Lung (tissue), 12 donors: Measurements from ENCODE around the gene PRICKLE1. TPM values are rescaled to one million over a fixed set of nuclear protein-coding genes. Genes with fewer than 3 reads are reported as not detected.

Experiments used
- ATAC-seq: fragments of 200-7000 bp; cut with Tn5 transposase; one replicate; pipeline ENCODE4 v1.9.1; 2020; ENCODE audit warnings: moderate number of reproducible peaks; ENCODE audit not compliant: insufficient read depth, low FRiP score
- DNase-seq, 3 donors: peaks; one replicate each; pipeline ENCODE4 v3.0.0-alpha.2; 2013 to 2017
- H3K27ac ChIP-seq, 2 donors: one replicate each; pipeline ENCODE4 v1.5.1; 2013; ENCODE audit warnings: mild to moderate bottlenecking in 2 of 2, moderate library complexity in 2 of 2, control low read depth in 1 of 2, inconsistent platforms in 1 of 2, low read depth in 1 of 2, low read length in 1 of 2
- H3K27me3 ChIP-seq, 3 donors: one replicate each; pipeline ENCODE4 v1.5.1; 2013; ENCODE audit warnings: low read length in 2 of 3; ENCODE audit not compliant: control insufficient read depth in 3 of 3, insufficient read depth in 3 of 3
- H3K36me3 ChIP-seq, 4 donors: one replicate each; pipeline ENCODE4 v1.5.1; 2013; ENCODE audit warnings: low read length in 4 of 4, mild to moderate bottlenecking in 1 of 4, moderate library complexity in 1 of 4; ENCODE audit not compliant: control insufficient read depth in 4 of 4, insufficient read depth in 4 of 4
- H3K4me1 ChIP-seq, 5 donors: one replicate each; pipeline ENCODE4 v1.5.1; 2013; ENCODE audit warnings: low read length in 5 of 5, mild to moderate bottlenecking in 2 of 5, moderate library complexity in 1 of 5; ENCODE audit not compliant: control insufficient read depth in 5 of 5, insufficient read depth in 5 of 5
- H3K4me3 ChIP-seq: one replicate; pipeline ENCODE4 v1.5.1; 2013; ENCODE audit warnings: mild to moderate bottlenecking, control low read depth, moderate library complexity
- H3K9ac ChIP-seq, 2 donors: one replicate each; pipeline ENCODE4 v1.5.1; 2013; ENCODE audit warnings: low read length in 2 of 2, control low read depth in 1 of 2; ENCODE audit not compliant: insufficient read depth in 1 of 2
- H3K9me3 ChIP-seq, 4 donors: one replicate each; pipeline ENCODE4 v1.5.1; 2013; ENCODE audit warnings: low read length in 3 of 4, mild to moderate bottlenecking in 1 of 4, moderate library complexity in 1 of 4; ENCODE audit not compliant: control insufficient read depth in 4 of 4, insufficient read depth in 3 of 4
- CTCF ChIP-seq: IDR thresholded peaks from 2 replicates; pipeline ENCODE4 v1.5.1; 2012; ENCODE audit warnings: mild to moderate bottlenecking; ENCODE audit errors: control extremely low read depth, extremely low read depth
- WGBS, 2 donors: extraction: QIAGEN DNeasy Blood & Tissue Kit; methylation state at CpG; one replicate each; pipeline ENCODE4 v1.1.7; 2013; 5-methylcytosine and 5-hydroxymethylcytosine counted together
- polyA plus RNA-seq, 2 donors: library from polyadenylated mRNA; stranded (reverse); fragments of 200-250 nt; gene quantifications; one replicate each; pipeline ENCODE4 v1.2.1, GENCODE V29; 2013
- total RNA-seq, 2 donors: library from RNA; depleted of rRNA in 1 of 2; stranded (reverse); fragments of >200 nt in 1 of 2; gene quantifications; one replicate each; pipeline ENCODE4 v1.2.1, GENCODE V29; 2014 to 2021
- donor health status: control.
- donor health status: control.
- donor health status: Bipolar disorder and iron deficiency.
- donor health status: healthy.
- donor health status: DM: yes; HTN: yes; CAD: no.

Gene PRICKLE1
- total and polyA plus RNA-seq, 4 donors = 2.1 to 60.1 (median 7.8) TPM

GRCh38 chr12:42603246-42603990 lies 13.9 kb upstream of the PRICKLE1 start:
- no peak for TF ChIP-seq CTCF
- H3K36me3 ChIP-seq = no peaks in the 10 kb centered on the region
- no peak overlapping the region for H3K9ac ChIP-seq
- H3K27me3 ChIP-seq = no peaks in the 10 kb centered on the region
- peaks cover 0 to 2% (median 0%) of the 10 kb centered on the region in 4 donors for H3K9me3 ChIP-seq
- no peak for ATAC-seq
- 67 to 77% methylated on average over 6 of the region's 6 CpGs for WGBS, 2 donors
- DNase-seq = no peak
- H3K4me1 ChIP-seq = no peaks in the 10 kb centered on the region
- H3K27ac ChIP-seq = no peak overlapping the region
- H3K4me3 ChIP-seq = no peak overlapping the region

- 58 to 79% methylated on average over 2 of the region's 2 CpGs for WGBS, 2 donors
- ATAC-seq (no peak), DNase-seq (no peak)
- H3K27ac ChIP-seq = no peak overlapping the region
- peaks cover 0 to 7% (median 0%) of the 10 kb centered on the region in 5 donors for H3K4me1 ChIP-seq
- peaks cover 0 to 2% (median 0%) of the 10 kb centered on the region in 4 donors for H3K9me3 ChIP-seq
- no peaks in the 10 kb centered on the region for H3K36me3 ChIP-seq
- no peak overlapping the region for H3K4me3 ChIP-seq
- H3K27me3 ChIP-seq = no peaks in the 10 kb centered on the region
- TF ChIP-seq CTCF = no peak
- H3K9ac ChIP-seq = no peak overlapping the region
These were observed 4.3 kb upstream of the PRICKLE1 start for GRCh38 chr12:42593874-42594273.

- 1% methylated on average over 25 of the region's 25 CpGs for WGBS, 2 donors
- ATAC-seq = peak; percentile 9
- DNase-seq = peak; percentile 35 to 55 (median 40)
- no peak for TF ChIP-seq CTCF
- H3K27me3 ChIP-seq = no peaks in the 10 kb centered on the region
- peak overlapping the region; percentile 92 for H3K4me3 ChIP-seq
- H3K9me3 ChIP-seq = peaks cover 0 to 2% (median 0%) of the 10 kb centered on the region in 4 donors
- H3K27ac ChIP-seq = peak overlapping the region in 1 of 2 donors; percentile 7
- H3K4me1 ChIP-seq = peaks cover 2 to 35% (median 7%) of the 10 kb centered on the region in 5 donors
- H3K36me3 ChIP-seq = no peaks in the 10 kb centered on the region
- peak overlapping the region; percentile 48 to 76 for H3K9ac ChIP-seq
These were observed 886 bp upstream of the PRICKLE1 start for GRCh38 chr12:42590330-42590934.
